Naive thymus-derived CD4-positive, alpha-beta T cell (primary cell): ENCODE results near the gene TCEANC. TPM values are rescaled to one million over a fixed set of nuclear protein-coding genes. Genes with fewer than 3 reads are reported as not detected.
"Not testable (repeated sequence)": the region's sequence is repeated elsewhere in the genome, so short reads cannot be mapped to it uniquely, and the experiment has no call there.

Source experiments
- ATAC-seq: fragments of 150-1000 bp; cut with Tn5 transposase; 2 replicates; pipeline ENCODE4 v1.10.0; 2021; ENCODE audit warnings: mild to moderate bottlenecking, moderate library complexity
- CTCF ChIA-PET: fragments of 350-600 bp; sonication (Branson Sonifier 250); formaldehyde crosslinking; loops from one replicate; lab custom pipeline; 2021; ENCODE audit warnings: antibody characterized with exemption; lab: Charles Lee
- POLR2A ChIA-PET: fragments of 350-600 bp; sonication (Branson Sonifier 250); formaldehyde crosslinking; loops from one replicate; lab custom pipeline; 2021; ENCODE audit warnings: antibody characterized with exemption, inconsistent platforms; lab: Charles Lee
- DNase-seq, 9 donors: peaks; one replicate each; pipeline versions ENCODE4 v3.0.0 to v3.0.0-alpha.2; 2020 to 2022; ENCODE audit warnings: mixed read lengths in 1 of 9
- H3K27ac ChIP-seq: one replicate; pipeline ENCODE4 v1.7.0; 2013; ENCODE audit warnings: mild to moderate bottlenecking, low read depth, low read length, moderate library complexity
- H3K27me3 ChIP-seq, 2 donors: one replicate each; pipeline ENCODE4 v1.7.0; 2013; ENCODE audit warnings: low read length in 2 of 2, mild to moderate bottlenecking in 2 of 2, moderate library complexity in 2 of 2; ENCODE audit not compliant: control insufficient read depth in 2 of 2, insufficient read depth in 2 of 2
- H3K36me3 ChIP-seq, 3 experiments: 1 replicate in 2 of 3; 2 replicates in 1 of 3; pipeline ENCODE4 v1.7.0; 2013; ENCODE audit warnings: low read length in 3 of 3, mild to moderate bottlenecking in 3 of 3, moderate library complexity in 1 of 3; ENCODE audit not compliant: insufficient read depth in 3 of 3, control insufficient read depth in 2 of 3
- H3K4me1 ChIP-seq, 2 donors: one replicate each; pipeline ENCODE4 v1.7.0; 2013; ENCODE audit warnings: low read length in 2 of 2, mild to moderate bottlenecking in 2 of 2, moderate library complexity in 1 of 2; ENCODE audit not compliant: control insufficient read depth in 2 of 2, insufficient read depth in 2 of 2
- H3K4me3 ChIP-seq: 2 replicates; pipeline ENCODE4 v1.7.0; 2013; ENCODE audit warnings: mild to moderate bottlenecking, low read length
- H3K9me3 ChIP-seq, 3 experiments: 1 replicate in 2 of 3; 2 replicates in 1 of 3; pipeline ENCODE4 v1.7.0; 2013; ENCODE audit warnings: low read length in 3 of 3; ENCODE audit not compliant: control insufficient read depth in 2 of 3
- H3K27ac Mint-ChIP-seq, 9 donors: one replicate each; pipeline ENCODE4 v1.8.0; 2020 to 2022; ENCODE audit warnings: mixed read lengths in 9 of 9, mild to moderate bottlenecking in 8 of 9, moderate library complexity in 5 of 9, inconsistent platforms in 2 of 9
- H3K27me3 Mint-ChIP-seq, 5 donors: one replicate each; pipeline ENCODE4 v1.8.0; 2021 to 2022; ENCODE audit warnings: mixed read lengths in 5 of 5, mild to moderate bottlenecking in 1 of 5
- H3K36me3 Mint-ChIP-seq, 5 donors: one replicate each; pipeline ENCODE4 v1.8.0; 2020 to 2022; ENCODE audit warnings: mixed read lengths in 5 of 5, mild to moderate bottlenecking in 3 of 5, inconsistent platforms in 1 of 5
- H3K4me1 Mint-ChIP-seq, 7 donors: one replicate each; pipeline ENCODE4 v1.8.0; 2020 to 2022; ENCODE audit warnings: mixed read lengths in 7 of 7, mild to moderate bottlenecking in 3 of 7, inconsistent platforms in 1 of 7
- H3K4me3 Mint-ChIP-seq, 10 donors: one replicate each; pipeline ENCODE4 v1.8.0; 2020 to 2022; ENCODE audit warnings: mild to moderate bottlenecking in 10 of 10, mixed read lengths in 10 of 10, moderate library complexity in 6 of 10, inconsistent platforms in 2 of 10
- H3K9me3 Mint-ChIP-seq, 11 donors: one replicate each; pipeline ENCODE4 v1.8.0; 2020 to 2022; ENCODE audit warnings: mixed read lengths in 11 of 11, mild to moderate bottlenecking in 4 of 11, inconsistent platforms in 1 of 11, moderate library complexity in 1 of 11
- intact Hi-C, 2 donors: fragments of 100-400 bp; cut with micrococcal nuclease; formaldehyde crosslinking; loops; one replicate each; pipeline ENCODE4 v1.15.1; 2023
- polyA plus RNA-seq, 2 donors: library from polyadenylated mRNA; unstranded; fragments of 300-500 nt; fragmentation: Illumina TruSeq; gene quantifications; one replicate each; pipeline ENCODE4 v1.2.3, GENCODE V29; 2021
- total RNA-seq, 6 experiments: library from RNA in 5 of 6; stranded (reverse) in 5 of 6; gene quantifications; 1 replicate in 5 of 6; 2 replicates in 1 of 6; pipeline ENCODE4 v1.2.3 and lab custom pipeline; 2021 to 2026

The TCEANC gene
- total and polyA plus RNA-seq, 7 experiments from 2014 or later: 5.0 to 17.5 (median 11.4) TPM

DNA sequence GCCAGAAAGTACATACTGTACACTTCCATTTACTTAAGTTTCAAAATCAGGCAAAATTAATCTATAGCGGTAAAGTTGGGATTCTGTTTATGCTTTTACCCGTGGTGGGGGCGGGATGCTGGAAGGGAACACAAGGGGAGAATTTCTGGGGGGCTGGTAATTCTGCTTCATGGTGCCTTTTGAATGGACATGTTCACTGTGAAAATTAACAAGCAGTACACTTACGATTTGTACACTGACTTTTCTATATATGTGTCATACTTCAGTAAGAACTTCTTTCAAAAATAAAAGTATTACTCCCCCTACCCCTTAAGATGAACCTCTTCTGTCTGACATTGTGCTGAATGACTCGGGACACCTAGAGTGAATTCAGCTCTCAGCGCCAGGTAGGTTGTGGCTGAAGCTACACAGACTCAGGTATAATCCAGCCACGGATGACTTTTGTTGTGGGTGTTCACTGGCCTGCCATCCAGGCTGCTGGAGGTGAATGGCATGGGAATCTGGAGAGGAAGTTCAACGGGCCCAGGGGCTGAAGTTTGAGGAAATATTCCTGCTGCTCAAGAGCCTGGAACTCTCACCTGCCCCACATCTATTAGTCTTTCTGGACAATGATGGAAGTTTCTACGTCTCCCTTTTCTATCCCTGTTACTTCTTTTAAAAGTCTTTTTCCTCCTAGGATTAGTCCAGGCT, 7.3 kb upstream of the TCEANC start:
- H3K4me1 ChIP-seq: no peaks in the 10 kb centered on the region
- Mint-ChIP-seq H3K4me1 (peaks cover 0 to 14% (median 6%) of the 10 kb centered on the region in 7 donors), H3K36me3 (no peaks in the 10 kb centered on the region), H3K4me3 (no peak overlapping the region), H3K27ac (peak overlapping the region in 1 of 9 donors; percentile 32), H3K9me3 (no peaks in the 10 kb centered on the region), H3K27me3 (no peaks in the 10 kb centered on the region)
- DNase-seq: no peak
- CTCF ChIA-PET: interaction anchor here (0.9 to 1.7 kb wide), 2 partner anchors 16 to 138 kb away, joined by 3 to 8 read pairs; no protein-coding TSS in a partner anchor
- intact Hi-C loops: loop anchor here (1.0 to 10.0 kb wide), 3 partner anchors 139 to 1499 kb away; no protein-coding TSS in a partner anchor
- no peaks in the 10 kb centered on the region for H3K36me3 ChIP-seq
- no peaks in the 10 kb centered on the region for H3K9me3 ChIP-seq
- POLR2A ChIA-PET: interaction anchor here (1.3 to 1.6 kb wide), 2 partner anchors 11 to 137 kb away, joined by 3 read pairs; no protein-coding TSS in a partner anchor
- ATAC-seq: no peak
- no peak overlapping the region for H3K4me3 ChIP-seq
- H3K27me3 ChIP-seq: no peaks in the 10 kb centered on the region
- H3K27ac ChIP-seq: no peak overlapping the region

DNA sequence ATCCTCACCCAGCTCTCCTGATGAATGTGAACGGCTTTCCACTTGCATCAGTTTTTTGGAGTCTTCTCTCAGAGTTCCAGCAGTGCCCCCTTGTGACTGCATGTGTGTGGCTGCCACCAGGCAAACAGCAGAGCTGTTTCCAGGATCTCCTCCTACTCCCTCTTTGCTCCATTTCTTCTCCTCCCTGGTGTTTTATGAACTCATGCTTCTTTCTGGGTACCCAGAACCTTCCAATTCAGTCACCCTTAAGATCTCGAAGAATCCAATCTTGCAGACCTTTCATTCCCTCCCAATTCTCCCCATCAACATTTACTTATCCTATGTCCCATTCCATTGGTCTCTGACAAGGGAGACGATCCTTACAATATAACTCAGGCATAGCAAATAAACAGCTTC, 6.8 kb upstream of the TCEANC start:
- ChIA-PET CTCF (interaction anchor here (0.9 to 1.7 kb wide), 2 partner anchors 16 to 139 kb away, joined by 3 to 8 read pairs; no protein-coding TSS in a partner anchor), POLR2A (interaction anchor here (1.3 to 1.6 kb wide), 2 partner anchors 10 to 138 kb away, joined by 3 read pairs; no protein-coding TSS in a partner anchor)
- H3K4me1 Mint-ChIP-seq: peaks cover 0 to 14% (median 6%) of the 10 kb centered on the region in 7 donors
- no peak overlapping the region for H3K4me3 Mint-ChIP-seq
- peak in 4 of 9 donors; percentile 4 to 23 (median 11) for DNase-seq
- H3K9me3 ChIP-seq: no peaks in the 10 kb centered on the region
- intact Hi-C loops: loop anchor here (1.0 to 10.0 kb wide), 3 partner anchors 140 to 1499 kb away; no protein-coding TSS in a partner anchor
- no peak for ATAC-seq
- no peaks in the 10 kb centered on the region for H3K9me3 Mint-ChIP-seq
- H3K4me3 ChIP-seq: no peak overlapping the region
- no peak overlapping the region for H3K27ac ChIP-seq
- no peaks in the 10 kb centered on the region for H3K27me3 ChIP-seq
- no peaks in the 10 kb centered on the region for H3K36me3 Mint-ChIP-seq
- no peaks in the 10 kb centered on the region for H3K4me1 ChIP-seq
- peak overlapping the region in 3 of 9 donors; percentile 32 to 65 (median 52) for H3K27ac Mint-ChIP-seq
- H3K27me3 Mint-ChIP-seq: no peaks in the 10 kb centered on the region
- H3K36me3 ChIP-seq: no peaks in the 10 kb centered on the region

GRCh38 chrX:13647709-13648212, 5.2 kb upstream of the TCEANC start:
- no peaks in the 10 kb centered on the region for H3K36me3 Mint-ChIP-seq
- CTCF ChIA-PET: no interaction called here
- peaks cover 0 to 21% (median 12%) of the 10 kb centered on the region in 7 donors for H3K4me1 Mint-ChIP-seq
- H3K36me3 ChIP-seq: no peaks in the 10 kb centered on the region
- peak overlapping the region in 1 of 10 donors; percentile 59 for H3K4me3 Mint-ChIP-seq
- no peaks in the 10 kb centered on the region for H3K27me3 ChIP-seq
- no peaks in the 10 kb centered on the region for H3K27me3 Mint-ChIP-seq
- H3K27ac ChIP-seq: no peak overlapping the region
- intact Hi-C loops: loop anchor here in 1 of 2 donors (10.0 kb wide), 1 partner anchor 1497 kb away; no protein-coding TSS in a partner anchor
- POLR2A ChIA-PET: no interaction called here
- H3K9me3 ChIP-seq: no peaks in the 10 kb centered on the region
- H3K4me1 ChIP-seq: peaks cover 5 to 7% of the 10 kb centered on the region in 2 donors
- peak overlapping the region in 4 of 9 donors; percentile 26 to 80 (median 65) for H3K27ac Mint-ChIP-seq
- ATAC-seq (peak; percentile 34), DNase-seq (peak in 3 of 9 donors; percentile 2 to 45 (median 15))
- H3K4me3 ChIP-seq: no peak overlapping the region
- H3K9me3 Mint-ChIP-seq: no peaks in the 10 kb centered on the region

DNA sequence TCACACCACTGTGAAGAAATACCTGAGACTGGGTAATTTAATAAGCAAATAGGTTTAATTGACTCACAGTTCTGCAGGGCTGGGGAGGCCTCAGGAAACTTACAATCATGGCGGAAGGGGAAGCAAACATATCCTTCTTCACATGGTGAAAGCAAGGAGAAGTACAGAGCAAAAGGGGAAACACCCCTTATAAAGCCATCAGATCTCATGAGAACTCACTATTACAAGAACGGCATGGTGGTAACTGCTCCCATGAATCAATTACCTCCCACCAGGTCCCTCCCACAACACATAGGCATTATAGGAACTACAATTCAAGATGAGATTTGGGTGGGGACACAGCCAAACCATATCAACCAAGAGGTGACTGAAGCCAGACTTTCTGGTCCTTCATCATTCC, 4.6 kb upstream of the TCEANC start:
- ATAC-seq, H3K4me1 ChIP-seq, H3K9me3 ChIP-seq, CTCF ChIA-PET, H3K27ac Mint-ChIP-seq, POLR2A ChIA-PET, H3K9me3 Mint-ChIP-seq, H3K4me3 Mint-ChIP-seq, H3K36me3 ChIP-seq, H3K4me3 ChIP-seq, DNase-seq, H3K36me3 Mint-ChIP-seq, H3K27ac ChIP-seq, H3K27me3 Mint-ChIP-seq, H3K27me3 ChIP-seq: not testable (repeated sequence)
- intact Hi-C loops: loop anchor here in 1 of 2 donors (10.0 kb wide), 1 partner anchor 1496 kb away; no protein-coding TSS in a partner anchor
- peaks cover 0 to 21% (median 15%) of the 10 kb centered on the region in 7 donors for H3K4me1 Mint-ChIP-seq

DNA sequence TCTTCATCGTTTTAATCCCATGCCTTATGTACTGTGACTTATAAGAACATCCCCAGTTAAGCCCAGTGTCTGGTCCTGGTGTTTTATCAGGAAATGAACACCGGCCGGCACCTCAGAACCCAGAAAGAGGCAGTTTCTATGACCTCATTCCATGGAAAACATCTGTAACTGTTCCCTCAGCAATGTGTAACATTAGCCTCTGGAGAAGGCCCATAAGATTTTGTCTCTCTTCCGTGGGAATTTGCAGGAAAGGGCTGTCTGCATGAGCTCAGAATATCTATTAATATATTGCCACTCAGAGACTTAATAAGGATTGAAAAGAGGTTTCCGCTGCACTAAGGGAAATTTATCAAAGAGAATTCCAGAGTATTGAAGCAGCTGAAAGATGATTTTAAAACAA, 3.1 kb upstream of the TCEANC start:
- Histone ChIP-seq H3K4me1 (peaks cover 15 to 16% of the 10 kb centered on the region in 2 donors), H3K9me3 (no peaks in the 10 kb centered on the region), H3K27ac (no peak overlapping the region), H3K27me3 (no peaks in the 10 kb centered on the region), H3K36me3 (peaks cover 0 to 2% (median 0%) of the 10 kb centered on the region in 3 experiments), H3K4me3 (no peak overlapping the region)
- ChIA-PET CTCF (interaction anchor here (1.3 kb wide), 1 partner anchor 382 kb away, joined by 3 read pairs; no protein-coding TSS in a partner anchor), POLR2A (no interaction called here)
- intact Hi-C loops: loop anchor here (5.0 to 10.0 kb wide), 6 partner anchors 558 to 1885 kb away; partner anchors contain the start of gene PRPS2 (in 1 of the 2)
- DNase-seq (no peak), ATAC-seq (no peak)
- no peaks in the 10 kb centered on the region for H3K27me3 Mint-ChIP-seq
- no peaks in the 10 kb centered on the region for H3K9me3 Mint-ChIP-seq
- no peak overlapping the region for H3K4me3 Mint-ChIP-seq
- peaks cover 1 to 29% (median 23%) of the 10 kb centered on the region in 7 donors for H3K4me1 Mint-ChIP-seq
- no peak overlapping the region for H3K27ac Mint-ChIP-seq
- H3K36me3 Mint-ChIP-seq: peaks cover 0 to under 1% (median 0%) of the 10 kb centered on the region in 5 donors

DNA sequence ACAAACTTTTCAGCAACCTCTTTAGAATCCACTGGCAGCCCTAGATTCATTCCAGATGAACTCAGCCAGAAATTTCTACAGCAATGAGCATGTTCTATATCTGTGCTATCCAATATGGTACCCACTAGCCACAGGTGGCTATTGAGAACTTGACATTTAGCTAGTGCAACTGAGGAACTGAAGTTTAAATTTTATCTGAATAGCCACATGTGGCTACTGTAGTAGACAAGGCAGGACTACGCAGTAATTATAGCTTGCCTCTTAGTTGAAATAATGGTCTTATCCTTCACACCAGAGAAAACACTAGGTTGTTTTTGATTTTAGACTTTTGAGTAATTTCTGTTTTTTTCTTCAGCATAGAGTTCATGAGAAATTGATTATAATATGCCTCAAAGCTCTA, 2.6 kb upstream of the TCEANC start:
- peaks cover 5 to 34% (median 28%) of the 10 kb centered on the region in 7 donors for H3K4me1 Mint-ChIP-seq
- POLR2A ChIA-PET: interaction anchor here (0.5 to 0.9 kb wide), 2 partner anchors 72 to 205 kb away, joined by 3 read pairs; no protein-coding TSS in a partner anchor
- no peak overlapping the region for H3K27ac ChIP-seq
- no peak for ATAC-seq
- H3K9me3 Mint-ChIP-seq: no peaks in the 10 kb centered on the region
- peak overlapping the region in 1 of 9 donors; percentile 28 for H3K27ac Mint-ChIP-seq
- no peak overlapping the region for H3K4me3 Mint-ChIP-seq
- no peaks in the 10 kb centered on the region for H3K9me3 ChIP-seq
- DNase-seq: no peak
- H3K36me3 Mint-ChIP-seq: peaks cover 0 to 5% (median 0%) of the 10 kb centered on the region in 5 donors
- no peaks in the 10 kb centered on the region for H3K27me3 Mint-ChIP-seq
- H3K4me1 ChIP-seq: peaks cover 15 to 16% of the 10 kb centered on the region in 2 donors
- CTCF ChIA-PET: interaction anchor here (1.3 kb wide), 1 partner anchor 382 kb away, joined by 3 read pairs; no protein-coding TSS in a partner anchor
- peaks cover 0 to 2% (median 0%) of the 10 kb centered on the region in 3 experiments for H3K36me3 ChIP-seq
- intact Hi-C loops: loop anchor here (5.0 to 10.0 kb wide), 5 partner anchors 558 to 1886 kb away; partner anchors contain the start of gene PRPS2 (in 1 of the 2)
- H3K4me3 ChIP-seq: no peak overlapping the region
- no peaks in the 10 kb centered on the region for H3K27me3 ChIP-seq
